HCT116 (cell line): ENCODE data around the gene KLRD1. TPM values are rescaled to one million over a fixed set of nuclear protein-coding genes. Genes with fewer than 3 reads are reported as not detected.

ENCODE experiments used
- ATAC-seq: fragments of 200-7000 bp; cut with Tn5 transposase; 2 replicates; pipeline ENCODE4 v1.9.1; 2020; ENCODE audit warnings: mild to moderate bottlenecking, moderate library complexity
- BruUV-seq: library from RNA; stranded (reverse); fragments of 400-500 nt; replicated peaks from 2 replicates; lab custom pipeline; 2021; lab: Mats Ljungman, UMichigan
- CTCF ChIA-PET: fragments of 300-600 bp; sonication (Branson Sonifier 250); formaldehyde crosslinking; loops from one replicate; lab custom pipeline; 2021; ENCODE audit warnings: antibody characterized with exemption; lab: Charles Lee
- POLR2A ChIA-PET: fragments of 300-600, 350-600 bp; sonication (Branson Sonifier 250); formaldehyde crosslinking; loops from one replicate; lab custom pipeline; 2021; ENCODE audit warnings: antibody characterized with exemption; lab: Charles Lee
- RAD21 ChIA-PET, 2 experiments: fragments of 300-600 bp; sonication (Branson Sonifier 250); formaldehyde crosslinking; loops; one replicate each; lab custom pipeline; 2023; ENCODE audit warnings: low total read pairs in 2 of 2; ENCODE audit not compliant: uncharacterized antibody in 2 of 2, unreplicated experiment in 2 of 2, low non-redundant PET in 1 of 2; lab: Charles Lee
- DNase-seq: peaks from one replicate; pipeline ENCODE4 v3.0.0-alpha.2; 2010; ENCODE audit warnings: low read depth, low spot score
- H2AFZ ChIP-seq: fragments of 200-600 bp; shearing (Covaris generic), sonication (generic); 2 replicates; pipeline ENCODE4 v1.6.1; 2017; ENCODE audit warnings: low read depth, mixed run types, mixed read lengths, antibody characterized with exemption, low read length; ENCODE audit not compliant: poor library complexity, severe bottlenecking
- H3K27ac ChIP-seq: 2 replicates; pipeline ENCODE4 v1.5.1; 2012; ENCODE audit warnings: low read depth, low read length
- H3K27me3 ChIP-seq: fragments of 200-600 bp; sonication (generic); 2 replicates; pipeline ENCODE4 v1.6.1; 2016; ENCODE audit warnings: mixed run types, low read length, mixed read lengths; ENCODE audit not compliant: insufficient read depth
- H3K36me3 ChIP-seq, 2 experiments: fragments of 200-500 bp in 1 of 2; fragments of 200-600 bp in 1 of 2; sonication (Bioruptor generic) in 1 of 2; sonication (generic) in 1 of 2; 2 replicates each; pipeline versions ENCODE4 v1.5.1 to v1.6.1; 2014 to 2016; ENCODE audit warnings: low read length in 2 of 2, inconsistent platforms in 1 of 2, mixed read lengths in 1 of 2, mixed run types in 1 of 2; ENCODE audit not compliant: insufficient read depth in 2 of 2, control insufficient read depth in 1 of 2
- H3K4me1 ChIP-seq, 2 experiments: fragments of 200-600 bp in 1 of 2; sonication (generic) in 1 of 2; 2 replicates each; pipeline versions ENCODE4 v1.5.1 to v1.6.1; 2012 to 2017; ENCODE audit warnings: low read length in 2 of 2, inconsistent platforms in 1 of 2, mild to moderate bottlenecking in 1 of 2, mixed read lengths in 1 of 2, mixed run types in 1 of 2, moderate library complexity in 1 of 2; ENCODE audit not compliant: insufficient read depth in 2 of 2, control insufficient read depth in 1 of 2
- H3K4me2 ChIP-seq: fragments of 200-600 bp; sonication (generic); 2 replicates; pipeline ENCODE4 v1.6.1; 2017; ENCODE audit warnings: mixed run types, low read length, mixed read lengths
- H3K4me3 ChIP-seq, 2 experiments: fragments of 200-600 bp in 1 of 2; sonication (generic) in 1 of 2; replicated peaks in 1 of 2; 2 replicates each; pipeline ENCODE4 v1.5.1; 2011 to 2016; ENCODE audit warnings: low read length in 2 of 2, control low read depth in 1 of 2, low read depth in 1 of 2, mild to moderate bottlenecking in 1 of 2, mixed read lengths in 1 of 2, mixed run types in 1 of 2
- H3K79me2 ChIP-seq: fragments of 200-600 bp; sonication (generic); 2 replicates; pipeline ENCODE4 v1.6.1; 2017; ENCODE audit warnings: mild to moderate bottlenecking, mixed run types, low read length, moderate library complexity, mixed read lengths; ENCODE audit not compliant: insufficient read depth
- H3K9ac ChIP-seq: fragments of 200-600 bp; sonication (generic); 2 replicates; pipeline ENCODE4 v1.6.1; 2016; ENCODE audit warnings: low read length, mixed read lengths
- H3K9me2 ChIP-seq: fragments of 200-600 bp; sonication (generic), shearing (Covaris generic); 2 replicates; pipeline ENCODE4 v1.6.1; 2017; ENCODE audit warnings: mixed run types, mild to moderate bottlenecking, moderate library complexity; ENCODE audit not compliant: insufficient read depth
- H3K9me3 ChIP-seq, 2 experiments: fragments of 200-500 bp in 1 of 2; fragments of 200-600 bp in 1 of 2; sonication (Bioruptor generic) in 1 of 2; sonication (generic) in 1 of 2; 2 replicates each; pipeline ENCODE4 v1.6.1; 2014 to 2017; ENCODE audit warnings: low read length in 2 of 2, mixed read lengths in 2 of 2, inconsistent platforms in 1 of 2, low read depth in 1 of 2, mild to moderate bottlenecking in 1 of 2, mixed run types in 1 of 2, moderate library complexity in 1 of 2; ENCODE audit not compliant: control insufficient read depth in 1 of 2, insufficient read depth in 1 of 2
- H4K20me1 ChIP-seq: fragments of 200-600 bp; sonication (generic), shearing (Covaris generic); 2 replicates; pipeline ENCODE4 v1.6.1; 2017; ENCODE audit warnings: mixed run types, mild to moderate bottlenecking, moderate library complexity; ENCODE audit not compliant: insufficient read depth
- CBX3 ChIP-seq: IDR thresholded peaks from 2 replicates; pipeline ENCODE4 v1.6.1; 2012; ENCODE audit warnings: low read depth
- CEBPB ChIP-seq: IDR thresholded peaks from 2 replicates; pipeline ENCODE4 v1.6.1; 2012; ENCODE audit warnings: low read depth
- EGR1 ChIP-seq: IDR thresholded peaks from 2 replicates; pipeline ENCODE4 v1.6.1; 2012; ENCODE audit warnings: low read depth
- ELF1 ChIP-seq: IDR thresholded peaks from 2 replicates; pipeline ENCODE4 v1.6.1; 2012; ENCODE audit warnings: low read depth, borderline replicate concordance
- EZH2 ChIP-seq: fragments of 200-600 bp; sonication (generic); IDR thresholded peaks from 2 replicates; pipeline ENCODE4 v1.6.1; 2017; ENCODE audit warnings: antibody characterized with exemption, mixed run types
- EZH2phosphoT487 ChIP-seq: fragments of 200-600 bp; IDR thresholded peaks from 2 replicates; pipeline ENCODE4 v1.6.1; 2018; ENCODE audit warnings: antibody characterized with exemption, borderline replicate concordance
- FOSL1 ChIP-seq: IDR thresholded peaks from 2 replicates; pipeline ENCODE4 v1.6.1; 2012; ENCODE audit warnings: low read depth
- JUND ChIP-seq: IDR thresholded peaks from 2 replicates; pipeline ENCODE4 v1.6.1; 2012
- POLR2A ChIP-seq: IDR thresholded peaks from 2 replicates; pipeline ENCODE4 v1.7.0; 2011; ENCODE audit warnings: borderline replicate concordance; ENCODE audit not compliant: insufficient read depth, insufficient read length; ENCODE audit errors: extremely low read depth
- POLR2AphosphoS5 ChIP-seq: IDR thresholded peaks from 2 replicates; pipeline ENCODE4 v1.6.1; 2011; ENCODE audit warnings: mild to moderate bottlenecking, low read depth, low read length, moderate library complexity
- SIN3A ChIP-seq: IDR thresholded peaks from 2 replicates; pipeline ENCODE4 v1.6.1; 2012; ENCODE audit warnings: low read depth
- SP1 ChIP-seq: IDR thresholded peaks from 2 replicates; pipeline ENCODE4 v1.6.1; 2012; ENCODE audit warnings: low read depth
- TCF7L2 ChIP-seq: IDR thresholded peaks from 2 replicates; pipeline ENCODE4 v1.7.0; 2011; ENCODE audit warnings: borderline replicate concordance, inconsistent platforms; ENCODE audit not compliant: insufficient read depth, insufficient read length; ENCODE audit errors: extremely low read depth
- YY1 ChIP-seq: IDR thresholded peaks from 2 replicates; pipeline ENCODE4 v1.6.1; 2011; ENCODE audit warnings: low read length, low read depth, moderate library complexity, mild to moderate bottlenecking; ENCODE audit not compliant: insufficient replicate concordance; ENCODE audit errors: extremely low read depth
- ZFX ChIP-seq: fragments of 450-650 bp; IDR thresholded peaks from 2 replicates; pipeline ENCODE4 v1.6.1; 2017
- ZNF274 ChIP-seq: fragments of 200-500 bp; sonication (Bioruptor generic); IDR thresholded peaks from 2 replicates; pipeline ENCODE4 v1.6.1; 2014; ENCODE audit warnings: mild to moderate bottlenecking, low read depth, low read length, inconsistent platforms
- intact Hi-C: fragments of 100-400 bp; cut with micrococcal nuclease; formaldehyde crosslinking; loops from 2 replicates; pipeline ENCODE4 v1.10.0; 2022
- total RNA-seq: library from RNA; stranded (reverse); gene quantifications from one replicate; pipeline ENCODE4 v1.2.1, GENCODE V29; 2021; ENCODE audit not compliant: unreplicated experiment
- TF ChIP-seq, protein P1 (sequence below): IDR thresholded peaks from 2 replicates; pipeline ENCODE4 v1.6.1; 2012
- TF ChIP-seq, protein P2 (sequence below), 3 experiments: fragments of 200-600 bp in 1 of 3; sonication (generic) in 1 of 3; IDR thresholded peaks in 2 of 3; conservative IDR thresholded peaks in 1 of 3; 2 replicates each; pipeline ENCODE4 v1.5.1; 2012 to 2017; ENCODE audit warnings: low read depth in 2 of 3, low read length in 2 of 3, antibody characterized with exemption in 1 of 3, borderline replicate concordance in 1 of 3, control low read depth in 1 of 3, mild to moderate bottlenecking in 1 of 3, mixed read lengths in 1 of 3, mixed run types in 1 of 3, moderate library complexity in 1 of 3; ENCODE audit not compliant: insufficient read depth in 1 of 3
- TF ChIP-seq, protein P3 (sequence below): IDR thresholded peaks from 2 replicates; pipeline ENCODE4 v1.6.1; 2011; ENCODE audit warnings: mild to moderate bottlenecking, low read length, moderate library complexity; ENCODE audit not compliant: insufficient replicate concordance; ENCODE audit errors: extremely low read depth
- TF ChIP-seq, protein P4 (sequence below): IDR thresholded peaks from 2 replicates; pipeline ENCODE4 v1.6.1; 2012

The KLRD1 gene
- total RNA-seq, 1 experiment from 2014 or later = 0.27 TPM

DNA sequence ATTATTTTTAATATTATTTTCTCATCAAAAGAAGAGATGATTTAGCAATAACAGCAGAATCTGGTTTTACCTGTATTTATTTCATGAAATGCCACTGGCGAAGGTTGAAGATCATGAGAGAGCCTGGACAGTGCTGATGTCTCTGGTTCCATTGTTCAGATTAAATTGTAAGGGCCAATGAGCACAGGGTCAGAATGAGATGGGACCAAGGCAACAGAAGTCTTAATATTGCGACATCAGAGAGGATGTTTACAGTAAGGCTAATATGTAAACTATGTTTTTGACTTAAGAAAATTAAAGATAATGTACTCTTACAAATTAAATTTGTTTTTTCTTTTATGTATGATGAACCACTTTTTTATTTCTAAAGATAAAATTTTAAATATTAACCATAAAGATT is 35.2 kb upstream of the KLRD1 start:
- Histone ChIP-seq H3K9me3 (no peaks in the 10 kb centered on the region), H3K4me3 (no peak overlapping the region), H2AFZ (no peak overlapping the region), H3K4me2 (no peak overlapping the region), H3K27ac (no peak overlapping the region), H4K20me1 (no peaks in the 10 kb centered on the region), H3K9ac (no peak overlapping the region), H3K4me1 (no peaks in the 10 kb centered on the region), H3K79me2 (no peaks in the 10 kb centered on the region), H3K36me3 (no peaks in the 10 kb centered on the region), H3K9me2 (peaks cover 3% of the 10 kb centered on the region; the same call in 1 of the 2 replicates), H3K27me3 (no peaks in the 10 kb centered on the region)
- ChIA-PET RAD21 (no interaction called here), CTCF (no interaction called here), POLR2A (no interaction called here)
- ATAC-seq (no peak), DNase-seq (no peak)
- intact Hi-C loops = no loop called here
- BruUV-seq = no TSS peak
- TF ChIP-seq EZH2phosphoT487 (no peak), SIN3A (no peak), JUND (no peak), ELF1 (no peak), EZH2 (no peak), FOSL1 (no peak), POLR2A (no peak), SP1 (no peak), ZNF274 (no peak), TCF7L2 (no peak), EGR1 (no peak), ZFX (no peak), POLR2AphosphoS5 (no peak), CBX3 (no peak), CEBPB (no peak), YY1 (no peak)
- TF ChIP-seq, protein P1, sequence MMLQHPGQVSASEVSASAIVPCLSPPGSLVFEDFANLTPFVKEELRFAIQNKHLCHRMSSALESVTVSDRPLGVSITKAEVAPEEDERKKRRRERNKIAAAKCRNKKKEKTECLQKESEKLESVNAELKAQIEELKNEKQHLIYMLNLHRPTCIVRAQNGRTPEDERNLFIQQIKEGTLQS = no peak
- TF ChIP-seq, protein P2, sequence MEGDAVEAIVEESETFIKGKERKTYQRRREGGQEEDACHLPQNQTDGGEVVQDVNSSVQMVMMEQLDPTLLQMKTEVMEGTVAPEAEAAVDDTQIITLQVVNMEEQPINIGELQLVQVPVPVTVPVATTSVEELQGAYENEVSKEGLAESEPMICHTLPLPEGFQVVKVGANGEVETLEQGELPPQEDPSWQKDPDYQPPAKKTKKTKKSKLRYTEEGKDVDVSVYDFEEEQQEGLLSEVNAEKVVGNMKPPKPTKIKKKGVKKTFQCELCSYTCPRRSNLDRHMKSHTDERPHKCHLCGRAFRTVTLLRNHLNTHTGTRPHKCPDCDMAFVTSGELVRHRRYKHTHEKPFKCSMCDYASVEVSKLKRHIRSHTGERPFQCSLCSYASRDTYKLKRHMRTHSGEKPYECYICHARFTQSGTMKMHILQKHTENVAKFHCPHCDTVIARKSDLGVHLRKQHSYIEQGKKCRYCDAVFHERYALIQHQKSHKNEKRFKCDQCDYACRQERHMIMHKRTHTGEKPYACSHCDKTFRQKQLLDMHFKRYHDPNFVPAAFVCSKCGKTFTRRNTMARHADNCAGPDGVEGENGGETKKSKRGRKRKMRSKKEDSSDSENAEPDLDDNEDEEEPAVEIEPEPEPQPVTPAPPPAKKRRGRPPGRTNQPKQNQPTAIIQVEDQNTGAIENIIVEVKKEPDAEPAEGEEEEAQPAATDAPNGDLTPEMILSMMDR (IDR thresholded peaks at IDR 0.05 in 2 of 3, conservative IDR thresholded peaks at IDR 0.05 in 1 of 3; ENCODE audit: borderline replicate concordance in 1 of 3, insufficient read depth in 1 of 3, low read depth in 2 of 3, low read length in 2 of 3) = no peak
- TF ChIP-seq, protein P3, sequence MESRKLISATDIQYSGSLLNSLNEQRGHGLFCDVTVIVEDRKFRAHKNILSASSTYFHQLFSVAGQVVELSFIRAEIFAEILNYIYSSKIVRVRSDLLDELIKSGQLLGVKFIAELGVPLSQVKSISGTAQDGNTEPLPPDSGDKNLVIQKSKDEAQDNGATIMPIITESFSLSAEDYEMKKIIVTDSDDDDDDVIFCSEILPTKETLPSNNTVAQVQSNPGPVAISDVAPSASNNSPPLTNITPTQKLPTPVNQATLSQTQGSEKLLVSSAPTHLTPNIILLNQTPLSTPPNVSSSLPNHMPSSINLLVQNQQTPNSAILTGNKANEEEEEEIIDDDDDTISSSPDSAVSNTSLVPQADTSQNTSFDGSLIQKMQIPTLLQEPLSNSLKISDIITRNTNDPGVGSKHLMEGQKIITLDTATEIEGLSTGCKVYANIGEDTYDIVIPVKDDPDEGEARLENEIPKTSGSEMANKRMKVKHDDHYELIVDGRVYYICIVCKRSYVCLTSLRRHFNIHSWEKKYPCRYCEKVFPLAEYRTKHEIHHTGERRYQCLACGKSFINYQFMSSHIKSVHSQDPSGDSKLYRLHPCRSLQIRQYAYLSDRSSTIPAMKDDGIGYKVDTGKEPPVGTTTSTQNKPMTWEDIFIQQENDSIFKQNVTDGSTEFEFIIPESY = no peak
- TF ChIP-seq, protein P4, sequence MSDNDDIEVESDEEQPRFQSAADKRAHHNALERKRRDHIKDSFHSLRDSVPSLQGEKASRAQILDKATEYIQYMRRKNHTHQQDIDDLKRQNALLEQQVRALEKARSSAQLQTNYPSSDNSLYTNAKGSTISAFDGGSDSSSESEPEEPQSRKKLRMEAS = no peak
